Ishikawa (cell line): ENCODE measurements around the gene ORMDL1.

Source experiments
- CEBPB ChIP-seq: IDR thresholded peaks from 2 replicates; pipeline ENCODE4 v1.6.1; 2012
- CREB1 ChIP-seq: IDR thresholded peaks from 2 replicates; pipeline ENCODE4 v1.6.1; 2012; ENCODE audit warnings: low read depth
- EGR1 ChIP-seq: IDR thresholded peaks from 2 replicates; pipeline ENCODE4 v1.6.1; 2012
- EP300 ChIP-seq: IDR thresholded peaks from 2 replicates; pipeline ENCODE4 v1.6.1; 2012; ENCODE audit warnings: borderline replicate concordance
- NFIC ChIP-seq: IDR thresholded peaks from 2 replicates; pipeline ENCODE4 v1.6.1; 2012
- TCF12 ChIP-seq: IDR thresholded peaks from 2 replicates; pipeline ENCODE4 v1.6.1; 2012; ENCODE audit warnings: low read depth
- TEAD4 ChIP-seq: IDR thresholded peaks from 2 replicates; pipeline ENCODE4 v1.6.1; 2012
- YY1 ChIP-seq: IDR thresholded peaks from 2 replicates; pipeline ENCODE4 v1.6.1; 2012; ENCODE audit warnings: low read depth
- ZBTB7A ChIP-seq: IDR thresholded peaks from 2 replicates; pipeline ENCODE4 v1.6.1; 2012; ENCODE audit warnings: low read depth
- TF ChIP-seq, protein P1 (sequence below): IDR thresholded peaks from 2 replicates; pipeline ENCODE4 v1.6.1; 2012
- TF ChIP-seq, protein P2 (sequence below): IDR thresholded peaks from 2 replicates; pipeline ENCODE4 v1.6.1; 2012
- TF ChIP-seq, protein P3 (sequence below): IDR thresholded peaks from 2 replicates; pipeline ENCODE4 v1.6.1; 2012; ENCODE audit warnings: low read depth, mild to moderate bottlenecking

GRCh38 chr2:189791338-189792042, 7.4 kb upstream of the ORMDL1 start:
- TF ChIP-seq EP300 (no peak), CEBPB (no peak), CREB1 (no peak), EGR1 (no peak), YY1 (no peak), ZBTB7A (no peak), TEAD4 (no peak), TCF12 (no peak), NFIC (no peak)
- TF ChIP-seq, protein P1, sequence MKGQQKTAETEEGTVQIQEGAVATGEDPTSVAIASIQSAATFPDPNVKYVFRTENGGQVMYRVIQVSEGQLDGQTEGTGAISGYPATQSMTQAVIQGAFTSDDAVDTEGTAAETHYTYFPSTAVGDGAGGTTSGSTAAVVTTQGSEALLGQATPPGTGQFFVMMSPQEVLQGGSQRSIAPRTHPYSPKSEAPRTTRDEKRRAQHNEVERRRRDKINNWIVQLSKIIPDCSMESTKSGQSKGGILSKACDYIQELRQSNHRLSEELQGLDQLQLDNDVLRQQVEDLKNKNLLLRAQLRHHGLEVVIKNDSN: no peak
- TF ChIP-seq, protein P2, sequence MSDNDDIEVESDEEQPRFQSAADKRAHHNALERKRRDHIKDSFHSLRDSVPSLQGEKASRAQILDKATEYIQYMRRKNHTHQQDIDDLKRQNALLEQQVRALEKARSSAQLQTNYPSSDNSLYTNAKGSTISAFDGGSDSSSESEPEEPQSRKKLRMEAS: no peak
- TF ChIP-seq, protein P3, sequence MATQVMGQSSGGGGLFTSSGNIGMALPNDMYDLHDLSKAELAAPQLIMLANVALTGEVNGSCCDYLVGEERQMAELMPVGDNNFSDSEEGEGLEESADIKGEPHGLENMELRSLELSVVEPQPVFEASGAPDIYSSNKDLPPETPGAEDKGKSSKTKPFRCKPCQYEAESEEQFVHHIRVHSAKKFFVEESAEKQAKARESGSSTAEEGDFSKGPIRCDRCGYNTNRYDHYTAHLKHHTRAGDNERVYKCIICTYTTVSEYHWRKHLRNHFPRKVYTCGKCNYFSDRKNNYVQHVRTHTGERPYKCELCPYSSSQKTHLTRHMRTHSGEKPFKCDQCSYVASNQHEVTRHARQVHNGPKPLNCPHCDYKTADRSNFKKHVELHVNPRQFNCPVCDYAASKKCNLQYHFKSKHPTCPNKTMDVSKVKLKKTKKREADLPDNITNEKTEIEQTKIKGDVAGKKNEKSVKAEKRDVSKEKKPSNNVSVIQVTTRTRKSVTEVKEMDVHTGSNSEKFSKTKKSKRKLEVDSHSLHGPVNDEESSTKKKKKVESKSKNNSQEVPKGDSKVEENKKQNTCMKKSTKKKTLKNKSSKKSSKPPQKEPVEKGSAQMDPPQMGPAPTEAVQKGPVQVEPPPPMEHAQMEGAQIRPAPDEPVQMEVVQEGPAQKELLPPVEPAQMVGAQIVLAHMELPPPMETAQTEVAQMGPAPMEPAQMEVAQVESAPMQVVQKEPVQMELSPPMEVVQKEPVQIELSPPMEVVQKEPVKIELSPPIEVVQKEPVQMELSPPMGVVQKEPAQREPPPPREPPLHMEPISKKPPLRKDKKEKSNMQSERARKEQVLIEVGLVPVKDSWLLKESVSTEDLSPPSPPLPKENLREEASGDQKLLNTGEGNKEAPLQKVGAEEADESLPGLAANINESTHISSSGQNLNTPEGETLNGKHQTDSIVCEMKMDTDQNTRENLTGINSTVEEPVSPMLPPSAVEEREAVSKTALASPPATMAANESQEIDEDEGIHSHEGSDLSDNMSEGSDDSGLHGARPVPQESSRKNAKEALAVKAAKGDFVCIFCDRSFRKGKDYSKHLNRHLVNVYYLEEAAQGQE: no peak
